Uterus (tissue), 4 donors: Measurements from ENCODE around the gene DALRD3. TPM values are rescaled to one million over a fixed set of nuclear protein-coding genes. Genes with fewer than 3 reads are reported as not detected.

Experiments used
- DNase-seq, 2 donors: peaks; one replicate each; pipeline ENCODE4 v3.0.0-alpha.2; 2019 to 2020
- H3K27ac ChIP-seq, 2 donors: fragments of 200-600 bp; sonication (generic); 1 replicate in 1 of 2; 2 replicates in 1 of 2; pipeline ENCODE4 v1.5.1; 2016 to 2018
- H3K27me3 ChIP-seq, 2 donors: fragments of 200-600 bp; sonication (generic); one replicate each; pipeline ENCODE4 v1.5.1; 2018 to 2019; ENCODE audit warnings: control low read depth in 1 of 2
- H3K36me3 ChIP-seq, 2 donors: fragments of 200-600 bp; sonication (generic); one replicate each; pipeline ENCODE4 v1.5.1; 2019; ENCODE audit warnings: control low read depth in 1 of 2
- H3K4me1 ChIP-seq, 2 donors: fragments of 200-600 bp; sonication (generic); one replicate each; pipeline ENCODE4 v1.5.1; 2018 to 2019; ENCODE audit warnings: control low read depth in 1 of 2
- H3K4me3 ChIP-seq, 2 donors: fragments of 200-600 bp; sonication (generic); 1 replicate in 1 of 2; 2 replicates in 1 of 2; pipeline ENCODE4 v1.5.1; 2018 to 2019; ENCODE audit warnings: mild to moderate bottlenecking in 1 of 2
- H3K9me3 ChIP-seq, 2 donors: fragments of 200-600 bp; sonication (generic); one replicate each; pipeline ENCODE4 v1.5.1; 2019; ENCODE audit warnings: control low read depth in 1 of 2
- CTCF ChIP-seq, 4 experiments: fragments of 200-600 bp in 2 of 4; fragments of 450-650 bp in 2 of 4; sonication (generic) in 2 of 4; IDR thresholded peaks; one replicate each; pipeline ENCODE4 v1.5.1; 2016 to 2019; ENCODE audit warnings: antibody characterized with exemption in 4 of 4, mild to moderate bottlenecking in 2 of 4, moderate library complexity in 1 of 4
- POLR2A ChIP-seq, 2 donors: fragments of 450-650 bp; IDR thresholded peaks; one replicate each; pipeline ENCODE4 v1.6.1; 2016; ENCODE audit warnings: antibody characterized with exemption in 2 of 2, mild to moderate bottlenecking in 1 of 2, moderate library complexity in 1 of 2
- intact Hi-C: fragments of 100-400 bp; cut with DNase I; formaldehyde crosslinking; loops from one replicate; pipeline ENCODE4 v1.15.1; 2023; ENCODE audit warnings: low total_unique reads
- microRNA counts, 2 donors: library from miRNA; unstranded; fragments of <30 nt; microRNA quantifications; one replicate each; lab custom pipeline; 2016 to 2017
- microRNA-seq: library from miRNA; unstranded; fragments of <30 nt; microRNA quantifications from one replicate; pipeline ENCODE4, GENCODE V29; 2016; ENCODE audit warnings: borderline microRNAs expressed, borderline replicate concordance
- small RNA-seq: library from RNA; depleted of rRNA; stranded (forward); fragments of <200 nt; gene quantifications from one replicate; pipeline ENCODE3, GENCODE V24; 2016
- total RNA-seq, 4 donors: library from RNA; depleted of rRNA in 3 of 4; stranded (reverse); fragments of >200 nt in 3 of 4; gene quantifications; one replicate each; pipeline versions ENCODE4 v1.1.0 to v1.2.4, GENCODE V29; 2014 to 2023
- donor health status: DM: yes; HTN: yes; CAD: no.

DALRD3 gene
- total RNA-seq, 4 donors from 2014 or later = 13.8 to 93.0 (median 27.7) TPM

DNA sequence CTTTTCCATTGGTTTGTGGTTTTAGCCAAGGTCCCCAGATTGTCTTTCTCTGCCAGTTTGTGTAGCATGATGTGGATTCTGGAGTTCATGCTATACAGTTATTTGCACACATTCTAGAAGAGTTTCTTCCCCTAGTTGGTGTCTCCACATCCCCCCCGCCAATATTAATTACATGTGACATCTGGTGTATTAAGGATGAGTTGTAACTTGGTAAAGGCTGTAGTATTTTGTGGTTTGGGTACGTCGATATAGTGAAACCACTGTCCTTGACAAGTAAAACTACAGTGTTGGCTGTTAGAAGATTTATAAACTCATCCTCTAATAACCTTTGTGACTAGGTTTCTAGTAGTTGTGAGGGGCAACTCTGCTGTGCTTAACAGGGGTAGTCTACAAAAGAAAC is 52.0 kb downstream of the DALRD3 start:
- Histone ChIP-seq H3K4me3 (no peak overlapping the region), H3K36me3 (no peaks in the 10 kb centered on the region), H3K4me1 (no peaks in the 10 kb centered on the region), H3K27me3 (no peaks in the 10 kb centered on the region), H3K9me3 (no peaks in the 10 kb centered on the region), H3K27ac (no peak overlapping the region)
- intact Hi-C loops = no loop called here
- TF ChIP-seq CTCF (IDR thresholded peaks at IDR 0.05) (no peak), POLR2A (IDR thresholded peaks at IDR 0.05) (no peak)
- DNase-seq = no peak

MicroRNAs within 50 kb of the gene (microRNA counts, 767-probe panel; counts per million panel counts)
- microRNA hsa-miR-191-5p (lab: Ali Mortazavi, UCI) = 7,113 to 8,604 counts per million in 2 donors
- 0 to 2,031 counts per million in 2 donors for microRNA hsa-miR-425-5p (lab: Ali Mortazavi, UCI)

Small RNAs within 50 kb of the gene (microRNA-seq; reads per million reads assigned to microRNA genes)
- gene MIR191 (7,959 reads per million, percentile 91 among the genes with 10 or more reads in this experiment), gene MIR425 (481 reads per million, percentile 73 among the genes with 10 or more reads in this experiment)

Small RNAs within 50 kb of the gene (small RNA-seq; reads per million reads assigned to genes)
- gene MIR191 (798 reads per million, percentile 97 among the genes with 10 or more reads in this experiment), gene MIR425 (1.3 reads per million, percentile 61 among the genes with 10 or more reads in this experiment)

Other genes starting within 250 kb of the DALRD3 start
- 10 to 100 TPM in 3 of 4 donors, 1 to 10 TPM in 1; 5.4 to 59.0 (median 26.3) TPM for gene PRKAR2A, start 170.7 kb downstream of the DALRD3 start, total RNA-seq
- gene SLC25A20, start 119.7 kb downstream of the DALRD3 start, total RNA-seq = 10 to 100 TPM in 2 of 4 donors, 1 to 10 TPM in 2; 7.7 to 41.8 (median 15.3) TPM
- 100 to 1,000 TPM in 1 of 4 donors, 10 to 100 TPM in 3; 37.4 to 102 (median 79.9) TPM for gene ARIH2, start 99.7 kb downstream of the DALRD3 start, total RNA-seq
- 10 to 100 TPM; 35.0 to 81.5 (median 51.1) TPM for gene P4HTM, start 28.3 kb downstream of the DALRD3 start, total RNA-seq
- 100 to 1,000 TPM in 3 of 4 donors, 10 to 100 TPM in 1; 50.0 to 243 (median 122) TPM for gene WDR6, start 11.2 kb downstream of the DALRD3 start, total RNA-seq
- 10 to 100 TPM in 3 of 4 donors, 1 to 10 TPM in 1; 8.8 to 96.6 (median 30.3) TPM for gene NDUFAF3, start 3.5 kb upstream of the DALRD3 start, total RNA-seq
- 100 to 1,000 TPM in 3 of 4 donors, 10 to 100 TPM in 1; 53.0 to 273 (median 163) TPM for gene IMPDH2, start 10.8 kb upstream of the DALRD3 start, total RNA-seq
- 100 to 1,000 TPM in 2 of 4 donors, 10 to 100 TPM in 2; 69.0 to 140 (median 104) TPM for gene QRICH1, start 75.5 kb upstream of the DALRD3 start, total RNA-seq
- 100 to 1,000 TPM; 124 to 280 (median 161) TPM for gene QARS1, start 86.2 kb upstream of the DALRD3 start, total RNA-seq
- 10 to 100 TPM; 21.5 to 66.6 (median 43.6) TPM for gene USP19, start 102.2 kb upstream of the DALRD3 start, total RNA-seq
- 100 to 1,000 TPM; 387 to 604 (median 509) TPM for gene LAMB2, start 114.5 kb upstream of the DALRD3 start, total RNA-seq
- gene CCDC71, start 147.8 kb upstream of the DALRD3 start, total RNA-seq = 10 to 100 TPM in 3 of 4 donors, 1 to 10 TPM in 1; 9.2 to 58.2 (median 31.3) TPM
- gene KLHDC8B, start 153.0 kb upstream of the DALRD3 start, total RNA-seq = 10 to 100 TPM in 3 of 4 donors, 1 to 10 TPM in 1; 7.7 to 67.6 (median 39.4) TPM